Erythroblast (primary cell): ENCODE results near the gene INTU.

ENCODE experiments used
- DNase-seq, 2 experiments: peaks; one replicate each; lab custom pipeline; 2025; lab: John Stamatoyannopoulos, UW
- GATA1 ChIP-seq: IDR thresholded peaks from 2 replicates; pipeline ENCODE4 v1.6.1; 2011; ENCODE audit warnings: low read depth, mild to moderate bottlenecking, control low read depth, low read length, moderate library complexity
- POLR2A ChIP-seq: IDR thresholded peaks from 2 replicates; pipeline ENCODE4 v1.6.1; 2011; ENCODE audit warnings: mild to moderate bottlenecking, low read length

Gene INTU

GRCh38 chr4:127748957-127749356, 116.2 kb downstream of the INTU start:
- no peak for DNase-seq
- TF ChIP-seq POLR2A (no peak), GATA1 (no peak)

- TF ChIP-seq GATA1 (no peak), POLR2A (no peak)
- no peak for DNase-seq
Measured at GRCh38 chr4:127756906-127757305, 124.1 kb downstream of the INTU start.

GRCh38 chr4:127759228-127759820, 126.6 kb downstream of the INTU start:
- DNase-seq, result no peak
- TF ChIP-seq POLR2A, result no peak
- TF ChIP-seq GATA1, result no peak

- no peak for TF ChIP-seq GATA1
- TF ChIP-seq POLR2A, result no peak
- DNase-seq, result no peak
Measured at GRCh38 chr4:127759893-127760292, 127.1 kb downstream of the INTU start.

GRCh38 chr4:127771535-127772275, 138.9 kb downstream of the INTU start:
- TF ChIP-seq POLR2A (no peak), GATA1 (no peak)
- DNase-seq, result no peak

GRCh38 chr4:127772769-127773671, 140.3 kb downstream of the INTU start:
- TF ChIP-seq GATA1, result no peak
- TF ChIP-seq POLR2A, result no peak
- peak in 1 of 2 experiments; percentile 33 for DNase-seq

DNA sequence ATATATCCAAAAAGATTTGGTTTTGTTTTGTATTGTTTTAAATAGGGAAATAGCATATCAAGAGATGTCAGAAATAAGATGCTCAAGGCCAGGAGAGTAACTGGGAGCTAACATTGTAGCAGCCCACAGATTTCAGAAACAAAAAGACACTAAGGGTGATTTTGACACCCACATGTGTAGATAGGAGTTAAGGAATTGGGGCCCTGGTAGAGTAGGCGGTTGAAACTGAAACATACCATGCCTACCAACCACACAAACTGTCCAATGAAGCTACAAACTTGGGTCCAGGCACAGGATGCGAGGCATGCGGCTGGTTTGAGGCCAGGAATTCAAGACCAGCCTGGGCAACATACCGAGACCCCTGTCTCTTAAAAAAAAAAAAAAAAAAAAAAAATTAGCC, 143.1 kb downstream of the INTU start:
- TF ChIP-seq GATA1 (no peak), POLR2A (no peak)
- DNase-seq, result no peak
